ENCODE results near the gene APBB1.

Gene APBB1

GRCh38 chr11:6391537-6392134, 27.3 kb downstream of the APBB1 start:
- DNase-seq (no peak), ATAC-seq (no peak)

DNA sequence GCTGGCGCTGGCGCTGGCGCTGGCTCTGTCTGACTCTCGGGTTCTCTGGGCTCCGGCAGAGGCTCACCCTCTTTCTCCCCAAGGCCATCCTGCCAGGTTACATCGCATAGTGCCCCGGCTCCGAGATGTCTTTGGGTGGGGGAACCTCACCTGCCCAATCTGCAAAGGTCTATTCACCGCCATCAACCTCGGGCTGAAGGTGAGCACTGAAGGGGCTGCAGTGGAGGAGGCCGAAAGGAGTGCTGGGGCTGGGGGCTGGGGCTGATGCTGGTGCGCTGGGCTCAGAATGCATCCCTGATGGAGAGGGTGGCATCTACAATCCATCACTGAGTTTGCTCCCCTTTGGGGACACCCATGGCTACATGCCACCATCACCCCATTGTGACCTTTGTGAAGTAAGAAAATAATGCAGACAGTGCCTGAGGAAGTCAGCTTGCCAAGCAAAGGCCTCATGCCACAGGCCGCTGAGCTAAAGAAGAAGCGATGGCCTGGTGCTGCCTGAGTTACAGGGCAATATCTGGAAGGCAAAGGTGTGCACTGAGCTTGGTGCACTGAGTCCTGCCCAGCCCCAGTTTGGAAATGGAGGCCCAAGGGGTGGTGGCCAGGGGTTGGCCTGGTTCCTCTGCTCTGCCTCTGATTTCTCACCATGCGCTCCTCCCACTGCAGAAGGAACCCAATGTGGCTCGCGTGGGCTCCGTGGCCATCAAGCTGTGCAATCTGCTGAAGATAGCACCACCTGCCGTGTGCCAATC, 28.0 kb downstream of the APBB1 start:
- DNase-seq (no peak), ATAC-seq (no peak)

GRCh38 chr11:6389905-6390717, 28.8 kb downstream of the APBB1 start, which contains the start of gene SMPD1:
SMPD1 (plus strand) TSS chr11:6390474; CDS start chr11:6390599, 125 bp downstream.
- peak; percentile 86 for ATAC-seq

DNA sequence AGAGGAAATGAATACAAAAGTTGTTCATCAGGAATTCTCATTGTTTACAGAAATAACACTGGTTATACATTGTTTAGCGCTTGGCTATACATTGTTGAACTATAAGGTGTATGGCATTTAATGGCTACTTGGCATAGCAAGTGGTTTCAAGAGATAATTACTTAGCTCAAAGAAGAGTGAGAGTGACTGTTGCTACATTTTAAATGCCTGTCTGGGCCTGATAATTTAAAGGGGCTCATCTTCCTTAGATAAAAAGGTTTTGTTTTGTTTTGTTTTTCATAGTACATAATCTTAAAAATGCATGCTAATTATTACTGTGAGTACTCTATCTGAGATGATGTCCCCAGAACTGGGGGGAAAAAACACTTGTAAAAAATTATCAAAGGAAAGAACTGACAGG, 30.1 kb downstream of the APBB1 start:
- DNase-seq = no peak
- no peak for ATAC-seq

More at GRCh38 chr11:6389905-6390717, 28.8 kb downstream of the APBB1 start, which contains the start of gene SMPD1:
- DNase-seq = peak; percentile 93

DNA sequence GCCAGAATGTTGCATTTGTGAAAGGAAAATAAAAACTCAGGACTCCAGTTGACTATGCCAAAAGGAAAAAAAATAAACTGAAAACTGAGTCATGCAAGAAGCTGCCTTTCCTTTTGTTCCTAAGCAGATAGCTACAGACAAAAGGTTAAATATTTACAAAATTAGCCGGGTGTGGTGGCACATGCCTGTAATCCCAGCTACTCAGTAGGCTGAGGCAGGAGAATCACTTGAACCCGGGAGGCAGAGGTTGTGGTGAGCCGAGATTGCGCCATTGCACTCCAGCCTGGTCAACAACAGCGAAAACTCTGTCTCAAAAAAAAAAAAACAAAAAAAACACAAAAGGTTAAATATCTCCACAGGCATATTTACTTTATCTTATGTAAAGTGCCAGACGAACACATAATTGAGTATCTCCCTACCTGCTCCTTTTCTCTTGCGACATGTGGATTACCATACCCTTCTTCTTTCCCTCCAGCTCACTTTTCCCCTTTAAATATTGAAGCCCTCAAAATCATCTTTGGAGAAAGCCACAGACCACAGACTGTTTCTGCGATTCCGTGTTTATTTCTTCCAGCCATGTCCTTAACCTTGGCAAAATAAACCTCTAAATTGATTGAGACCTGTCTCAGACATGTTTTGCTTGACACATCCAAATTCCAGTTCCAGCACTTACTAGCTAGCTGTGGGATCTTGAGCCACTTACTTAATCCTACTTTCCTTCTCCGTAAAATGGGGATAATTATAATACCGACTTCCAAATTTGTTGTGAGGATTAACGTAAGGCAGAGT, 30.9 kb downstream of the APBB1 start:
- DNase-seq (no peak), ATAC-seq (no peak)

GRCh38 chr11:6385046-6385777, 33.7 kb downstream of the APBB1 start:
- no peak for ATAC-seq
- no peak for DNase-seq

DNA sequence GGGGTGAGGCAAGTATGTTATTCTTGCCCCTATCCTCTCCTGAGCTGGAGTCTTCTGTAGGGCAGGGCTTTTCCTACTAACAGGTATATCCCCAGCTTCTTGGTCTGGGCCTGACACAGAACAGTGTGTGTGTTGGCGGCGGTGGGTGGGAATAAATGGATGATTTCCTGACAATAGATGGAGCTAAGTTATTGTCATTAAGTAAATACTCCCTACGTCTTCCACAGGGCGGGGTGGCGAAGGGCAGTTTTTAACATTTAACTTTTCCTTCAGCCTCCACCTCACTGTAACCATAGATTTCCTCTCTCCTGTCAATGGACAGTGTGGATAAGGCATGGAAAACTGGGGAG, 40.3 kb downstream of the APBB1 start:
- DNase-seq (no peak), ATAC-seq (no peak)

DNA sequence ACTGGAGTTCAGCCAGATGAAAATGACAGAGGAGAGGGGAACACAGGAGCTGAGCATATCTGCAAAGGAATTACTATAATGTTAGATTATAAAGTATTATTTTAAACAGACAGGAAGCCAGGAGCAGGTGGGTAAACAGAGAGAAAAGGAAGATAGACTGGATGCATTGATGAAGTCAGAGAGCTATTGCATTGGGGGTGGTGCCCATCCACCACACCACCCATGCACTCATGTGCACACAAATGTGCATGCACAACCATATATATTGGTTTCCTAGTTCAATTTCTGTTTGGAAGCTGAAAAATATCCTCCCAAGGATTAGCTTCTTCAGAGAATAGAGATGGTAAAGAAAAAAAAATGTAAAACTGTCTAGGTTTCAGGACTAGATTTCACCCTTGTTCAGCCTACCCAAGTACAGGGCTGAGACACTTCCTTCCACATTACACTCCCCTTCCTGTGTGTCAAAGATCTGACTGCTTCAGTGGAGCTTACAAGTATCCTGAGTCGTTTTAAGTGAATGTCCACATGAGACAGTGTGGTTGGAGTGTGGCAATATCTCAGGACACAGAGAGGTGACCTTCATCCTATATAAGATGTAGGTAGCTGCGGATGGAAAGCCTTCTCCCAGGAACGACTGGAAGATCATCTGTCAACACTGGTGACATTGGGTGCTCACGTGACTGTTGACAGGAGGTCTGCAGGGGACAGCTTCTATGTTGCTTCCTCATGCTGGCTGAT, 40.8 kb downstream of the APBB1 start:
- no peak for ATAC-seq
- DNase-seq = no peak

- ATAC-seq = no peak
- DNase-seq = no peak
Measured at GRCh38 chr11:6371825-6372224, 47.1 kb downstream of the APBB1 start.

DNA sequence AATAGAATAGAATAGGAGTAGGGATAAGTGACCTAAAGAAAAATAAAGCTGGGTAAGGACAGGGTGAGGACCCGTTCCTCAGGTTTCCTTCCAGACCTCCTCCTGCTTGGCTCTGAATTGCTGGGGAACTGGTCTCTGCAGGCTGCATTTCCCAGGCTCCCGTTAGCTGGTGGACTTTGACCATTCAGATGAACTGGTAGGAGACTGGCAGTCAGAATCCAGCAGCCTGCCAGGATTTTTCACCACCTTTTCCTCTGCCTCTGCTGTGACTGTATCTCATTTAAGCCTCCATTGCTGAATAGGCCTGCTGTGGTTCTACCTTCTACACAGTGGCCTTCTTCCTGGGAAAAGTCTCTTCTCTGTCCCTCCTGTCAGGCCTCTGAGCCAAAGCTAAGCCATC, 53.2 kb downstream of the APBB1 start:
- ATAC-seq (no peak), DNase-seq (no peak)

- DNase-seq = peak; percentile 82
Measured at GRCh38 chr11:6362873-6363678, 55.8 kb downstream of the APBB1 start.

DNA sequence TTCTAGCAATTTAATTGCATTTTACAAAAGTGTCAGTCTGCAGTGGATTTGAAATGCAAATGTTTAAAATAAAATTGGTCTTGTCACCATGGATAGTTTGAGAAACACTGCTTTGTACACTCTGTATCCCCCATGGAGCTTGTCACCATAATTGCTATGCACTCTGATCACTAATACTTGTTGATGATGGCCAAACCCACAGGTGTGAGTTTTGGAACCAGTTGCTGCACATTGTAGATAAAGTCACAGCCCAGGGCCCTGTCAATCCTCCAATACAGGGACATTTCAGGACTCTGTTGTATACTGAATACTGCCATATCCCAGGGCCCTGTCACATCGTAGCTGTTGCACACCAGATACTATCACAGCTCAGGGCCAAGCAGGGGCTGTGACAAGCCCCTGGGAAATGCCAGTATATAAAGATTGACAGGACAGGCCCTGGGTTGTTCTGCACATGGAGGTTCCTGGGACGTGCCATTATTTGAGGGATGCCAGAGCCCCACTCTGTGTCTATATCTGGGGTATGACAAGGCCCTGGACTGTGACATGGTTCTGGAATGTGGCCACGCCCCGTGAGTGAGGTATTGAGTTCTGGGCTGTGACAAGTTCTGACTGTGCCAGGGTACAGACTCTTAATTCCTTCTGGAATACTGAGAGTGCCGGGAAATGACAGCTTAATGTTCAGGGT, 56.6 kb downstream of the APBB1 start:
- DNase-seq (no peak), ATAC-seq (no peak)

More at GRCh38 chr11:6362873-6363678, 55.8 kb downstream of the APBB1 start:
- ATAC-seq = peak; percentile 89

DNA sequence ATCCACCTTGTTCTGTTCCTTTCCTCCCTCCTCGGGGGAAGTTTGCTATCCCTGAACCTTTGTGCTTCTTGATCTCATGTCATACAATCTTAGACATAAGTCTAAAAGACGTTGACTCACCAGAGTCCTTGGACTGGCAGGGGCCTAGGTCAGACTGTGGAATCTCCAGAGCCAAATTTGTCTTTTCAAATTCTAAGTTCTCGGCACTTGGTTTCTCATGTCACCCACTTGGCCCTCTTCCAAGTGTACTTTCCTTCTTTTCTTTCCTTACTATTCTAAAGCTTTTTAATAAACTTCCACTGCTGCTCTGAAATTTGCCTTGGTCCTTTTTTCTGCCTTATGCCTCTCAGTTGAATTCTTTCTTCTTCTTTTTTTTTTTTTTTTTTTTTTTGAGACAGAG, 58.7 kb downstream of the APBB1 start:
- ATAC-seq (no peak), DNase-seq (no peak)

- DNase-seq (peak; percentile 66), ATAC-seq (peak; percentile 82)
Measured at GRCh38 chr11:6357222-6357621, 61.7 kb downstream of the APBB1 start.

GRCh38 chr11:6356503-6357055, 62.3 kb downstream of the APBB1 start:
- no peak for DNase-seq
- ATAC-seq = no peak

GRCh38 chr11:6354651-6355485, 64.0 kb downstream of the APBB1 start:
- ATAC-seq (no peak), DNase-seq (no peak)

DNA sequence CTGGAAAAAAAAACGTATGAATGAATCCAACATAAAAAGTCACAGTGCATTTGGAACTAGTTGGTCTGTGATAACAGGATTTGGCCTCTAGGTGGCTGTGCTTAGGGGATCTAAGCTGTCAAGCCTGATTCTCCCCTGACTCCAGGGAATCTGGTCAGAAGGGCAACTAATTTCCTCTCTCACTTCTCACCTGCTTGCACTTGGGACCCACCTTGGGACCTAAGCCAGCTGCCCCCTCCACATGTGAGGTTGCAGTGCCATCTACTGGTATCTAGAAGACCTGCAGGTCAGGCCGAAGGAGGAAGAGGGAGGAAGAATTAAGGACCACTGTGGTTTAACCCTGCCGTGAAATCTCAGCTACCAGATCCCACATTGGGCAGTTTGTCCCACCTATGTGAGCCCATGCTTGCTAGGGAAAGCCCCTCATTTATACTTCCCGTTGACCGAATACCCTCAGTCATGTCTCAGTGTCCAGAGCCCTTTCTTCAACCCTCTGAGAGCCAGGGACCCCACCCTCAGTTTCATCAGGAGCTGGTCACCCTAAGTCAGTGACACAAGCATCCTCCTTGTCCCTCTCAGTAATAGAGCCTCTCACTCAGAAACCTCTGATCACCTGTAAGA, 65.4 kb downstream of the APBB1 start:
- ATAC-seq (peak; percentile 21), DNase-seq (peak; percentile 65)
